ENCODE data around the gene OSTF1. TPM values are rescaled to one million over a fixed set of nuclear protein-coding genes. Genes with fewer than 3 reads are reported as not detected.

Gene OSTF1
- total and polyA plus RNA-seq, 7 donors: 11.0 to 105 (median 20.7) TPM

- TF ChIP-seq POLR2AphosphoS5 (IDR thresholded peaks at IDR 0.05): no peak
- TF ChIP-seq CTCF (IDR thresholded peaks at IDR 0.05): no peak
- TF ChIP-seq POLR2A (IDR thresholded peaks at IDR 0.05): no peak
- no peak for TF ChIP-seq EP300 (IDR thresholded peaks at IDR 0.05)
- Histone ChIP-seq H3K4me1 (no peaks in the 10 kb centered on the region), H3K4me3 (no peak overlapping the region), H3K27ac (no peak overlapping the region), H3K27me3 (no peaks in the 10 kb centered on the region), H3K36me3 (peaks cover 0 to 66% (median 16%) of the 10 kb centered on the region in 4 donors), H3K9me3 (no peaks in the 10 kb centered on the region)
- no peak for DNase-seq
- intact Hi-C loops (cut with DNase I): no loop called here
- 77 to 78% methylated on average over 1 of the region's 1 CpG for WGBS, 2 donors
Observed at GRCh38 chr9:75138260-75139040, 50.1 kb downstream of the OSTF1 start.

GRCh38 chr9:75139201-75139600 is 50.9 kb downstream of the OSTF1 start:
- Histone ChIP-seq H3K9me3 (no peaks in the 10 kb centered on the region), H3K27me3 (no peaks in the 10 kb centered on the region), H3K27ac (no peak overlapping the region), H3K36me3 (peaks cover 0 to 67% (median 16%) of the 10 kb centered on the region in 4 donors), H3K4me1 (no peaks in the 10 kb centered on the region), H3K4me3 (no peak overlapping the region)
- DNase-seq: no peak
- TF ChIP-seq EP300 (IDR thresholded peaks at IDR 0.05) (no peak), POLR2A (IDR thresholded peaks at IDR 0.05) (no peak), POLR2AphosphoS5 (IDR thresholded peaks at IDR 0.05) (no peak), CTCF (IDR thresholded peaks at IDR 0.05) (no peak)
- 84 to 93% methylated on average over 7 of the region's 7 CpGs for WGBS, 2 donors
- intact Hi-C loops (cut with DNase I): no loop called here

- H3K36me3 ChIP-seq: peaks cover 0 to 68% (median 15%) of the 10 kb centered on the region in 4 donors
- intact Hi-C loops (cut with DNase I): no loop called here
- WGBS, 2 donors: 85 to 93% methylated on average over 3 of the region's 3 CpGs
Observed at GRCh38 chr9:75140261-75140660, 51.9 kb downstream of the OSTF1 start.

GRCh38 chr9:75142202-75142601 is 53.9 kb downstream of the OSTF1 start:
- no peaks in the 10 kb centered on the region for H3K9me3 ChIP-seq
- no peak for DNase-seq
- intact Hi-C loops (cut with DNase I): no loop called here
- TF ChIP-seq POLR2A (IDR thresholded peaks at IDR 0.05) (no peak), POLR2AphosphoS5 (IDR thresholded peaks at IDR 0.05) (no peak), EP300 (IDR thresholded peaks at IDR 0.05) (no peak), CTCF (IDR thresholded peaks at IDR 0.05) (no peak)
- no peaks in the 10 kb centered on the region for H3K4me1 ChIP-seq
- WGBS, 2 donors: 36 to 81% methylated on average over 2 of the region's 2 CpGs
- H3K27ac ChIP-seq: no peak overlapping the region
- H3K36me3 ChIP-seq: peaks cover 0 to 62% (median 4%) of the 10 kb centered on the region in 4 donors
- H3K27me3 ChIP-seq: no peaks in the 10 kb centered on the region
- H3K4me3 ChIP-seq: no peak overlapping the region

More at GRCh38 chr9:75140261-75140660, 51.9 kb downstream of the OSTF1 start:
- no peaks in the 10 kb centered on the region for H3K27me3 ChIP-seq
- H3K4me1 ChIP-seq: no peaks in the 10 kb centered on the region
- no peaks in the 10 kb centered on the region for H3K9me3 ChIP-seq
- no peak overlapping the region for H3K27ac ChIP-seq
- no peak overlapping the region for H3K4me3 ChIP-seq
- no peak for TF ChIP-seq POLR2AphosphoS5 (IDR thresholded peaks at IDR 0.05)
- no peak for TF ChIP-seq CTCF (IDR thresholded peaks at IDR 0.05)
- no peak for TF ChIP-seq POLR2A (IDR thresholded peaks at IDR 0.05)
- TF ChIP-seq EP300 (IDR thresholded peaks at IDR 0.05): no peak
- no peak for DNase-seq

Data from sigmoid colon (tissue), 7 donors.